ENCODE results near the gene SYNGR2.

Gene SYNGR2

GRCh38 chr17:78130437-78131101 lies 37.8 kb upstream of the SYNGR2 start, which contains the start of gene TMC8:
TSS of gene TMC8 (plus strand) at chr17:78130771. CDS start at chr17:78131589, 818 bp downstream.
- Histone ChIP-seq H3K4me1 (ENCODE audit: control insufficient read depth, insufficient read depth, low read length) (peaks cover 9% of the 10 kb centered on the region), H3K9me3 (ENCODE audit: control insufficient read depth, low read length) (no peaks in the 10 kb centered on the region), H3K27me3 (ENCODE audit: control insufficient read depth, insufficient read depth, low read length, poor library complexity, severe bottlenecking) (peaks cover 64% of the 10 kb centered on the region), H3K4me3 (ENCODE audit: insufficient read depth, low read depth, low read length) (no peak within 1 kb of the TSS), H3K27ac (ENCODE audit: insufficient read depth, low read depth, low read length, poor library complexity, severe bottlenecking) (no peak within 1 kb of the TSS), H3K36me3 (ENCODE audit: control insufficient read depth, insufficient read depth, low read length) (no peaks in the 10 kb centered on the region)
- WGBS, 2 experiments = 82 to 90% methylated on average over 10 of the region's 10 CpGs

DNA sequence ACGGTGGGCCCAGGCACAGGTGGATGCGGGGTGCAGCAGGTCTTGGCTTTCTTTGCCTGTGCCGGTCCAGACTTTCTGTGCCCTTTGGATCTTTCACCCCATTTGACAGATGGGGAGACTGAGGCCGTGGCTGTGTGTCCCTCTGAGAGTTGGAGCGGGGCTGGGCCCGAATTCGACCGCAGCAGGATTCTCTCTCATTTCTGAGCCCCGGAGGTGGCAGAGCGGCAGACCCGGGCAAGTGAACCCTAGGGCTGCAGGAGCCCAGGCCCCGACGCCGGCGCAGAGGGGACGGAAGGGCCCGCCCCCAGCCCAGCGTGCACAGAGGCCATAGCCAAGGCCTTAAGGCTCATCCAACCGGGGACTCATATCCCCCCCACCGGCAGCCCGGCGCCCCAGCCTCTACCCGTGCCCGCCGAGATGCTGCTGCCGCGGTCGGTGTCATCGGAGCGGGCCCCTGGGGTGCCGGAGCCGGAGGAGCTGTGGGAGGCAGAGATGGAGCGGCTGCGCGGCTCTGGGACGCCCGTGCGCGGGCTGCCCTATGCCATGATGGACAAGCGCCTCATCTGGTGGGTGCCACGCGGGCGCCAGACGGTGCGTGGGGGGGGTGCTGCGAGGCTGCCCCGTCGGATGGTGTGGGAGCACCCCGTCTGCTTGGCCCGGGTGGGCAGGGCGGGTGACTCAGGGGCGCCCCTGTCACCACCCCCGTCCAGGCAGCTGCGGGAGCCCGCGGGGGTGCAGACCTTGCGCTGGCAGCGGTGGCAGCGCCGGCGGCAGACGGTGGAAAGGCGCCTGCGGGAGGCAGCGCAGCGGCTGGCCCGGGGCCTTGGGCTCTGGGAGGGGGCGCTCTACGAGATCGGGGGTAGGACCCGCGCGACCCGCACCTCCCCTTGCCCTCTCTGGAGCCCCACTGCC lies 37.0 kb upstream of the SYNGR2 start:
- Histone ChIP-seq H3K4me3 (ENCODE audit: insufficient read depth, low read depth, low read length) (no peak overlapping the region), H3K36me3 (ENCODE audit: control insufficient read depth, insufficient read depth, low read length) (no peaks in the 10 kb centered on the region), H3K9me3 (ENCODE audit: control insufficient read depth, low read length) (no peaks in the 10 kb centered on the region), H3K27ac (ENCODE audit: insufficient read depth, low read depth, low read length, poor library complexity, severe bottlenecking) (no peak overlapping the region), H3K27me3 (ENCODE audit: control insufficient read depth, insufficient read depth, low read length, poor library complexity, severe bottlenecking) (peaks cover 64% of the 10 kb centered on the region), H3K4me1 (ENCODE audit: control insufficient read depth, insufficient read depth, low read length) (peaks cover 9% of the 10 kb centered on the region)
- 39 to 41% methylated on average over 74 of the region's 74 CpGs for WGBS, 2 experiments

GRCh38 chr17:78132084-78132676 lies 36.2 kb upstream of the SYNGR2 start:
- WGBS, 2 experiments = 26 to 27% methylated on average over 38 of the region's 38 CpGs
- H3K27me3 ChIP-seq (ENCODE audit: control insufficient read depth, insufficient read depth, low read length, poor library complexity, severe bottlenecking) = peaks cover 64% of the 10 kb centered on the region
- no peak overlapping the region for H3K27ac ChIP-seq (ENCODE audit: insufficient read depth, low read depth, low read length, poor library complexity, severe bottlenecking)
- no peak overlapping the region for H3K4me3 ChIP-seq (ENCODE audit: insufficient read depth, low read depth, low read length)
- H3K36me3 ChIP-seq (ENCODE audit: control insufficient read depth, insufficient read depth, low read length) = no peaks in the 10 kb centered on the region
- no peaks in the 10 kb centered on the region for H3K9me3 ChIP-seq (ENCODE audit: control insufficient read depth, low read length)
- peaks cover 6% of the 10 kb centered on the region for H3K4me1 ChIP-seq (ENCODE audit: control insufficient read depth, insufficient read depth, low read length)

DNA sequence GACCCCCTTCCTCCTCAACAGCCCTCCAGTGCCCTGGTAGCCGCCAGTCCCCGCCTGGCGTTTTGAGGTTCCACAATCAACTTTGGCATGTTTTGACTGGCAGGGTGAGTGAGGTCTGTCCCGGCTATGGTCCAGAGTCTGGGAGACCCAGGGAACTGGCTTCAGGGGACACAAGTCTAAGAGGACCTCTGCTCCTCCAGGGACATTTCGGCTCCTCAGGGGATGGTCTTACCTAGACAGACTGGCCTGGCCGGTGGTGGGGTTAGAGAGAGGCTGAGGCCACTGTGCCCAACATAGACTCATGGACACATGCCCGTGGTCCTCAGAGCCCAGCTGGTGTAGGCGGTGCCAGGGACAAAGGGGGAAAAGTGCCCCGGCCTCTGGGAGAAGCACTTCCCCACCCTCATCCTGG lies 35.6 kb upstream of the SYNGR2 start:
- Histone ChIP-seq H3K36me3 (ENCODE audit: control insufficient read depth, insufficient read depth, low read length) (no peaks in the 10 kb centered on the region), H3K27ac (ENCODE audit: insufficient read depth, low read depth, low read length, poor library complexity, severe bottlenecking) (no peak overlapping the region), H3K4me1 (ENCODE audit: control insufficient read depth, insufficient read depth, low read length) (peaks cover 2% of the 10 kb centered on the region), H3K27me3 (ENCODE audit: control insufficient read depth, insufficient read depth, low read length, poor library complexity, severe bottlenecking) (peaks cover 59% of the 10 kb centered on the region), H3K9me3 (ENCODE audit: control insufficient read depth, low read length) (no peaks in the 10 kb centered on the region), H3K4me3 (ENCODE audit: insufficient read depth, low read depth, low read length) (no peak overlapping the region)
- WGBS, 2 experiments = 92 to 93% methylated on average over 9 of the region's 9 CpGs

DNA sequence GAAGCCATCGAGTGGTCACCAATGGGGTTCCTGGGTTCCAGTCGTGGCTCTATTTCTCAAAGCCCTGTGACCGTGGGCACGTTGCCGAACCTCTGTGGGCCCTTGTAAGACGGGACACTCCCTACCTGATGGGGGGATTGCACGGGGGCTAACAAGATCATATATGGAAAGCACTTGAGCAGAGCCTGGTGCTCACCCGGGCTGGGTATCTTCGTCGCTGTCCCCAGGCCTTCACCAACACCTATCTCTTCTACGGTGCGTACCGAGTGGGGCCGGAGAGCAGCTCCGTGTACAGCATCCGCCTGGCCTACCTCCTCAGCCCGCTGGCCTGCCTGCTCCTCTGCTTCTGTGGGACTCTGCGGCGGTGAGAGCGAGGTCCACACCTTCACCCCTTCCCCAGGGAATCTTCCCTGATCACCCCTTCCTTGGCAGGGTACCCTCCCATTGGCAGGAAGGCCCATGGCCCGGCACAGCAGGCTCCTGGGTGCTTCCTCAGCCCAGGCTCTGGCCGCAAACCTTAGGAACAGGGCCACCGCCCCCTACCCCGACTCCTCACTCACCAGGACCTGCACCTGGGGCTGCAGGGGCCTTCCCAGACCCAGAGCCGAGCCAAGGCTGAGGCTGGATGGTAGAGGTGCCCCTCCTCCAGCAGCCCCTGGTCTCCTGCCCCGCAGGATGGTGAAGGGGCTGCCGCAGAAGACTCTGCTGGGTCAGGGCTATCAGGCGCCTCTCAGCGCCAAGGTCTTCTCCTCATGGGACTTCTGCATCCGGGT lies 35.0 kb upstream of the SYNGR2 start:
- Histone ChIP-seq H3K36me3 (ENCODE audit: control insufficient read depth, insufficient read depth, low read length) (no peaks in the 10 kb centered on the region), H3K9me3 (ENCODE audit: control insufficient read depth, low read length) (no peaks in the 10 kb centered on the region), H3K4me3 (ENCODE audit: insufficient read depth, low read depth, low read length) (no peak overlapping the region), H3K27me3 (ENCODE audit: control insufficient read depth, insufficient read depth, low read length, poor library complexity, severe bottlenecking) (peaks cover 53% of the 10 kb centered on the region), H3K27ac (ENCODE audit: insufficient read depth, low read depth, low read length, poor library complexity, severe bottlenecking) (no peak overlapping the region), H3K4me1 (ENCODE audit: control insufficient read depth, insufficient read depth, low read length) (no peaks in the 10 kb centered on the region)
- 92% methylated on average over 30 of the region's 30 CpGs for WGBS, 2 experiments

DNA sequence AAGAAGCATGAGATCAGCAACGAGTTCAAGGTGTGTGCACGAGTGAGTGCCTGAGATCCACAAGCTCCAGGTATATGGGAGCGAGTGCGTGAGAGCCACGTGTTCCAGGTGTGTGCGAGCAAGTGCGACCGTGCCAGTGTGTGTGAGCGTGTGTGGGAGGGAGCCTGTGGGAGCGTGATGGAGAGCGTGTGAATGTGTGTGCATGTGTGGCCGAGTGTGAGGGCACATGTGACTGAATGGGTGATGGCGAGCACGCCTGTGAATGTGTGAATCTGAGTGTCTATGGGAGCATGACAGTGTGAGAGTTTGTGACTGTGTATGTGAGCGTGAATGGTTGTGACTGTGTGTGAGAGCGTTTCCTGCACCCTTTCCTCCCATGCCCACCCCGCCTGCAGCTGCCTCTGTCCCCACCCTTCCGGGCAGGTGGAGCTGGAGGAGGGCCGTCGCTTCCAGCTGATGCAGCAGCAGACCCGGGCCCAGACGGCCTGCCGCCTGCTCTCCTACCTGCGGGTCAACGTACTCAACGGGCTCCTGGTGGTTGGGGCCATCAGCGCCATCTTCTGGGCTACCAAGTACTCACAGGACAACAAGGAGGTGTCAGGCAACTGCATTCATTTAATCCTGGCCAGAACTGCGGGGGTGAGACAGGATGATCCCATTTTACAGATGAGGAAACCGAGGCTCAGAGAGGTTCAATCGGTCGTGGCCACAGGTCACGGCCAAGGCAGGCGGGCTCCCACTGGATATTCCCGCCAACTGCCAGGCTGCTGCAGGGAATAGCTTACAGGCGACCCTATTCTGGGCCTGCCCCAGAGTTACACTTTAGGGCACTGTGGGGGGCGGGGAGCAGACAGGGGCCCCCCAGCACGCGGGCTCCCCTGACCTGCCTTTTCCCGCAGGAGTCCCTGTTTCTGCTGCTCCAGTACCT lies 34.1 kb upstream of the SYNGR2 start:
- H3K9me3 ChIP-seq (ENCODE audit: control insufficient read depth, low read length) = no peaks in the 10 kb centered on the region
- no peak overlapping the region for H3K4me3 ChIP-seq (ENCODE audit: insufficient read depth, low read depth, low read length)
- WGBS, 2 experiments = 56 to 58% methylated on average over 39 of the region's 39 CpGs
- no peaks in the 10 kb centered on the region for H3K4me1 ChIP-seq (ENCODE audit: control insufficient read depth, insufficient read depth, low read length)
- H3K36me3 ChIP-seq (ENCODE audit: control insufficient read depth, insufficient read depth, low read length) = no peaks in the 10 kb centered on the region
- H3K27me3 ChIP-seq (ENCODE audit: control insufficient read depth, insufficient read depth, low read length, poor library complexity, severe bottlenecking) = peaks cover 51% of the 10 kb centered on the region
- no peak overlapping the region for H3K27ac ChIP-seq (ENCODE audit: insufficient read depth, low read depth, low read length, poor library complexity, severe bottlenecking)

GRCh38 chr17:78134899-78135385 lies 33.4 kb upstream of the SYNGR2 start:
- Histone ChIP-seq H3K4me1 (ENCODE audit: control insufficient read depth, insufficient read depth, low read length) (no peaks in the 10 kb centered on the region), H3K9me3 (ENCODE audit: control insufficient read depth, low read length) (no peaks in the 10 kb centered on the region), H3K4me3 (ENCODE audit: insufficient read depth, low read depth, low read length) (no peak overlapping the region), H3K27me3 (ENCODE audit: control insufficient read depth, insufficient read depth, low read length, poor library complexity, severe bottlenecking) (peaks cover 44% of the 10 kb centered on the region), H3K27ac (ENCODE audit: insufficient read depth, low read depth, low read length, poor library complexity, severe bottlenecking) (no peak overlapping the region), H3K36me3 (ENCODE audit: control insufficient read depth, insufficient read depth, low read length) (no peaks in the 10 kb centered on the region)
- 81 to 82% methylated on average over 9 of the region's 9 CpGs for WGBS, 2 experiments

DNA sequence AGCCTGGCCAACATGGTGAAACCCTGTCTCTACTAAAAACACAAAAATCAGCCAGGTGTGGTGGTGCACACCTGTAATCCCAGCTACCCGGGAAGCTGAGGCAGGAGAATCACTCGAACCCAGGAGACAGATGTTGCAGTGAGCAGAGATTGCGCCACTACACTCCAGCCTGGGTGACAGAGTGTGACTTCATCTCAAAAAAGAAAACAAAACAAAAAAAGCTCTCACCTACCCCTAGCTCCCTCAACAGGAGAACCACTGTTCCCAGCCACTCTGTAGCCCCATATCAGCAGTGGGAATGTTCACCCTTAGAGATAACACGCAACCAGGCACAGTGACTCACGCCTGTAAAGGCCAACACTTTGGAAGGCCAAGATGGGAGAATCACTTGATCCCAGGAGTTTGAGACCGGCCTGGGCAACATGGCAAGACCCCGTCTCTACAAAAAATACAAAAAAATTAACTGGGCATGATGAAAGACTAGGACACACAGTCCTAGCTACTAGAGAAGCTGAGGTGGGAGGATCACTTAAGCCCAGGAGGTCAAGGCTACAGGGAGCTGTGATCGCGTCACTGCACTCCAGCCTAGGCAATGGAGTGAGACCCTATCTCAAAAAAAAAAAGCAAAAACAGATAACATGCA lies 32.4 kb upstream of the SYNGR2 start:
- Histone ChIP-seq H3K9me3 (ENCODE audit: control insufficient read depth, low read length) (no peaks in the 10 kb centered on the region), H3K27me3 (ENCODE audit: control insufficient read depth, insufficient read depth, low read length, poor library complexity, severe bottlenecking) (peaks cover 33% of the 10 kb centered on the region), H3K36me3 (ENCODE audit: control insufficient read depth, insufficient read depth, low read length) (no peaks in the 10 kb centered on the region), H3K27ac (ENCODE audit: insufficient read depth, low read depth, low read length, poor library complexity, severe bottlenecking) (no peak overlapping the region), H3K4me3 (ENCODE audit: insufficient read depth, low read depth, low read length) (no peak overlapping the region), H3K4me1 (ENCODE audit: control insufficient read depth, insufficient read depth, low read length) (no peaks in the 10 kb centered on the region)
- 93 to 95% methylated on average over 9 of the region's 9 CpGs for WGBS, 2 experiments

All from ectodermal cell (in vitro differentiated cells).